Measurements from ENCODE around the gene RTN4RL2. TPM values are rescaled to one million over a fixed set of nuclear protein-coding genes. Genes with fewer than 3 reads are reported as not detected.
"Not testable (repeated sequence)": the region's sequence is repeated elsewhere in the genome, so short reads cannot be mapped to it uniquely, and the experiment has no call there.

Gene RTN4RL2
- total RNA-seq, 1 experiment from 2014 or later, result 0.34 TPM

GRCh38 chr11:57432714-57433163 is 27.6 kb upstream of the RTN4RL2 start:
- DNase-seq (ENCODE audit: low read depth), result peak; percentile 89

GRCh38 chr11:57434640-57435546 is 25.4 kb upstream of the RTN4RL2 start:
- peak; percentile 87 for DNase-seq (ENCODE audit: low read depth)

- DNase-seq (ENCODE audit: low read depth), result no peak
Observed at GRCh38 chr11:57436031-57436430, 24.3 kb upstream of the RTN4RL2 start.

- no peak for DNase-seq (ENCODE audit: low read depth)
Observed at GRCh38 chr11:57438345-57439285, 21.7 kb upstream of the RTN4RL2 start.

- no peak for DNase-seq (ENCODE audit: low read depth)
Observed at GRCh38 chr11:57439786-57440185, 20.5 kb upstream of the RTN4RL2 start.

GRCh38 chr11:57440744-57441414 is 19.4 kb upstream of the RTN4RL2 start:
- no peak for DNase-seq (ENCODE audit: low read depth)

GRCh38 chr11:57444362-57445121 is 15.8 kb upstream of the RTN4RL2 start:
- peak; percentile 87 for DNase-seq (ENCODE audit: low read depth)

GRCh38 chr11:57445122-57445394 is 15.3 kb upstream of the RTN4RL2 start:
- not testable (repeated sequence) for DNase-seq (ENCODE audit: low read depth)

- DNase-seq (ENCODE audit: low read depth), result no peak
Observed at GRCh38 chr11:57446055-57446454, 14.3 kb upstream of the RTN4RL2 start.

GRCh38 chr11:57453543-57454177 is 6.7 kb upstream of the RTN4RL2 start:
- DNase-seq (ENCODE audit: low read depth), result no peak

GRCh38 chr11:57456960-57457642 is 3.2 kb upstream of the RTN4RL2 start:
- peak; percentile 87 for DNase-seq (ENCODE audit: low read depth)

- no peak for DNase-seq (ENCODE audit: low read depth)
Observed at GRCh38 chr11:57457643-57458023, 2.7 kb upstream of the RTN4RL2 start.

- DNase-seq (ENCODE audit: low read depth), result peak; percentile 37
Observed at GRCh38 chr11:57458060-57458409, 2.3 kb upstream of the RTN4RL2 start.

- DNase-seq (ENCODE audit: low read depth), result no peak
Observed at GRCh38 chr11:57458410-57459163, 1.7 kb upstream of the RTN4RL2 start.

GRCh38 chr11:57459164-57460021 is 935 bp upstream of the RTN4RL2 start:
- DNase-seq (ENCODE audit: low read depth), result no peak

GRCh38 chr11:57460758-57461749 is 726 bp downstream of the RTN4RL2 start:
- DNase-seq (ENCODE audit: low read depth), result no peak

- no peak for DNase-seq (ENCODE audit: low read depth)
Observed at GRCh38 chr11:57461841-57462489, 1.6 kb downstream of the RTN4RL2 start.
